GM13976 (cell line): ENCODE data around the gene SLC12A7.
"Not testable (repeated sequence)": the region's sequence is repeated elsewhere in the genome, so short reads cannot be mapped to it uniquely, and the experiment has no call there.

ENCODE experiments used
- DNase-seq: peaks from one replicate; pipeline ENCODE4 v3.0.0; 2012; ENCODE audit warnings: low spot score
- CTCF ChIP-seq: IDR thresholded peaks from 2 replicates; pipeline ENCODE4 v1.5.1; 2012; ENCODE audit warnings: borderline replicate concordance, mild to moderate bottlenecking; ENCODE audit not compliant: insufficient read depth; ENCODE audit errors: extremely low read depth, missing control alignments, control extremely low read depth
- in situ Hi-C: fragments of 300-500 bp; cut with MboI; formaldehyde crosslinking; loops from one replicate; pipeline ENCODE4 v1.12.0; 2022; ENCODE audit warnings: low sequenced_read_pairs, mixed read lengths, inconsistent platforms; ENCODE audit not compliant: unreplicated experiment

The SLC12A7 gene

DNA sequence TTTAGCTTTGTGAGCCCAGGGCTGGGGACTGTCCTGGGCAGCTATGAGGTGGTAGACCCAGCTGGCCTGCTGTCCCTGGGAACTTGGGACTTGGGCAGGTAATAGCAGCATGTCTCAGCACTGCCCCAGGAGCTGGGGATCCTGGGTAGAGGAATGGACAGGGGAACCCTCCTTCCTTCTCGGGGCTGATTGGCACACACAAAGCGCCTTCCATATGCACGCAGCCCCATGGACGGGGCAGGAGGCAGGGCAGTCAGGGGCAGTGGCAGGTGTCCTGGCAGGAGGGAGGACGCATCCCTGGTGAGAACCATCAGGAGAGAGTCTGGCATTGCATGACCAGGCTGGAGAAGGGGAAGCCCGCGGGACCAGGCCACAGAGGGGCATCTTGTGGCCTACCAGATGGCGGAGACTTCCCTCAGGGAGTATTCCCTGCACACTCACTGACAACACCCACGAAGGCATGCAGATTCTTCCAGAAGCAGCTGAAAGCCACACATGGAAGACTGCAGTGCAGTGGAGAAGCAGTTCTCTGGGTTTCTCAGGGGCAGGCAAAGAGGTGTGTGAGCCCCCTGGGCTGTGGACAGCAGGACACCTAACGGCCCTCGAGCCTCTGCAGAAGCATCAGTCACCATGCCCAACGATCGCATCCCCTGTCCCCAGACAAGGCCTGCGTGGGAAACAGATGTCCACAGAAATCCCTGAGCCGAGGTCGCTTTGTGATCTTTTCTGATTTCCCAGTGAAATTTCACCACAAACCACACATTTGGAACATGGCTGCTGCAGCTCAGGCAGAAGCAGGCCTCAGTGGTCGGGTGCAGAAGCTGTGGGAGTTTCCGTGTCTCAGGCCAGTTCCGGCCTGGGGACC lies 110.2 kb downstream of the SLC12A7 start:
- in situ Hi-C loops = no loop called here
- TF ChIP-seq CTCF = no peak
- no peak for DNase-seq

- in situ Hi-C loops, DNase-seq: not testable (repeated sequence)
Measured at GRCh38 chr5:1000831-1001230, 111.0 kb downstream of the SLC12A7 start.
